Activated T-cell treated with anti-CD3 and anti-CD28 coated beads for 1 hour (primary cell): ENCODE results near the gene CPED1.
"Not testable (repeated sequence)": the region's sequence is repeated elsewhere in the genome, so short reads cannot be mapped to it uniquely, and the experiment has no call there.

ENCODE experiments used
- DNase-seq: peaks from one replicate; pipeline ENCODE4 v3.0.0-alpha.2; 2020; ENCODE audit warnings: low read depth

CPED1 gene

DNA sequence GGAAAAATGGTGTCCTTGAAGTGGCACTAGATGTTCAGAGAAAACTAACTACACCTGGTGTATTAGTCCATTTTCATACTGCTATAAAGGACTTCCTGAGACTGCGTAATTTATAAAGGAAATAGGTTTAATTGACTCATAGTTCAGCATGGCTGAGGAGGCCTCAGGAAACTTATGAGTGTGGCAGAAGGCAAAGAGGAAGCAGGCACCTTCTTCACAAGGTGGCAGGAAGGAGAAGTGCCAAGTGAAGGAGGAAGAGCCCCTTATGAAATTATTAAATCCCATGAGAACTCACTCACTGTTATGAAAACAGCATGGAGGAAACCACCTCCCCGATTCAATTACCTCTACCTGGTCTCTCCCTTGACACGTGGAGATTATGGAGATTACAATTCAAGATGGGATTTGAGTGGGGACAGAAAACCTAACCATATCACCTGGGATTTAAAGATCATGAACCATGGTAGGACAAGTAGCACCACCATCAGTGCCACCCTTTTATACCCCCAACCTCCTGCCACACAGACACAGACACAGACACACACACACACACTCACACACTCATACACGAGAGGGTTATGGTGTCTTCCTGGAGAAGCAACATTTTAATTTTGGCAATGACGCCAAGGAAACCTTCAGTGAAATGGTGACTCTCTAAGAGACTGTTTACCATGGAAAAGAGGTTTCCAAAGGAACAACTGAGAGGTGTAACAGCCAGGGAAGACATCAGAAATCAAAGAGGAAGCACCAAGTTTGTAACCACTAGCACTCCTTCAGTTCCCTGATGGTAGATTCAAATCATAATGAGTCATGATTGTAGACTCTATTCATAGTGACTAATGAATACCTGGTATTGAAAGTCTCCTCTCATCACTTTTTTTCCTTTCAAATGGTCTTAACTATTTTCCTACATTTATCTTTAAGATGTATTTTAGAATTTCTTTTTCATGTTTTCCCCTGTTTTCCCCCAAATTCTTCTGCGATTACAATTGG is 298.5 kb downstream of the CPED1 start:
- DNase-seq, result no peak

DNA sequence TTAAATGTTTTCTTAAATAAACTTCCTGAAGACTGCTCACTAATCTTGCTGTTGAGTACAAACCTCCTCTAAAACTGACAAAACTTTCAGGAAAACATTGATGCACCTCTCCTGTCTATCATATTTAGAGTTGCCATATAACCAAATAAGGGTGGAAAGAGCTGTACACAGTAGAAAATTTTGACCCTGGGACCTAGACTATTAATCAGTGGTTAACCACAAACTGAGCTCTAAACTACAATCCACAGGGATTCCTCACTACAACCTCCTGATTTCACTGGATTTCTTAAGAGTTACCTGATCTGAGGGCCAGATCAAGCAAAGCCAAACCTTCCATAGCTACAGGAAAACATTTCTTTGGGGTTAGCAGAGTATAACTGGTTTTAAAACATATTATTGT is 300.4 kb downstream of the CPED1 start:
- DNase-seq, result no peak

DNA sequence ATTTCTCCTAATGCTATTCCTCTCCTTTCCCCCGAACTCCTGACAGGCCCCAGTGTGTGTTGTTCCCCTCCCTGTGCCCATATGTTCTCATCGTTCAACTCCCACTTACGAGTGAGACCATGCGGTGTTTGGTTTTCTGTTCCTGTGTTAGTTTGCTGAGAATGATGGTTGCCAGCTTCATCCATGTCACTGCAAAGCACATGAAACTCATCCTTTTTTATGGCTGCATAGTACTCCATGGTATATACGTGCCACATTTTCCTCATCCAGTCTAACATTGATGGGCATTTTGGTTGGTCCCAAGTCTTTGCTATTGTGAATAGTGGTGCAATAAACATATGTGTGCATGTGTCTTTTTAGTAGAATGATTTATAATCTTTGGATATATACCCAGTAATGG is 301.4 kb downstream of the CPED1 start:
- not testable (repeated sequence) for DNase-seq

DNA sequence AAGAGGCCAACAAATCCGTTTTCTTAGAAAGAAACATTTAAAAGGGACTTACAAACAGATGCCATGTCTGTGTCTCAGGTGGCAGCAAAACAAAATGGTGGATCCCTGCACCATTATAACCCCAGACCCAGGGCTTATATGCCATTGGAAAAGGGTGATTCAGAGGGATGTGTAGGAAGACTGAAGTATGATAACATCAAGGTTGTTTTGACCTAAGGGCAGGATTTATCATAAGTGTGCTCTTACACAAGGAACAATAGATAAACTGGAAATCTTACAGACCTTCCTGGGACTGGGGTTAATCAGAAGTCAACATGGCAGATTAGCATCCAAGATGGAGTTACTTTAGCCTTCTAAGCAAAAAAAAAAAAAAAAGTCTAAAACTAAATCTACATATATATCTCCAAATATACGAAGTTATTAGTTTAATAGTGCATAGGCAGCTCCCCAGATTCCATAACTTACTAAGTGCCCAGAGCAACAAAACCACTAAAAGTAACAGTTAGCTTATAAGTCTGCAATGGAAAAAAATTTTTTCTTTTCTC is 306.0 kb downstream of the CPED1 start:
- no peak for DNase-seq

DNA sequence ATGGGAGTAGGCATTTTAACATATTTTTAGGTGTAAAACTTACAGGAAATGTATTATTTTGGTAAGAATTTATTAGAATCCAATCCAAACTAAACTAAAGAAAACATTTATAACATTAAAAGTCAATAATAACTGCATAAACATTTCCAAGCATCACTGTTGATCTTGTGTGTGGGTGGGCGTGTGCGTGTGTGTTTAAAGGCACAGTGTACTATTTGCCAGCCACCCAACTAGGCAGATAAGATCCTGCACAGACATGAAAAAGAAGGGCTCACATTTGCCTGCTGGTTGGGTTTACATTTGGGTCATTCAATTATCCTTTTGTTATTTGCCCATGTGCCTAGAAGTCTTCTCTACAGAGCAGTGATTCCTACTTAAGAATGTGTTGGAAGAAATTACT is 309.3 kb downstream of the CPED1 start:
- no peak for DNase-seq

DNA sequence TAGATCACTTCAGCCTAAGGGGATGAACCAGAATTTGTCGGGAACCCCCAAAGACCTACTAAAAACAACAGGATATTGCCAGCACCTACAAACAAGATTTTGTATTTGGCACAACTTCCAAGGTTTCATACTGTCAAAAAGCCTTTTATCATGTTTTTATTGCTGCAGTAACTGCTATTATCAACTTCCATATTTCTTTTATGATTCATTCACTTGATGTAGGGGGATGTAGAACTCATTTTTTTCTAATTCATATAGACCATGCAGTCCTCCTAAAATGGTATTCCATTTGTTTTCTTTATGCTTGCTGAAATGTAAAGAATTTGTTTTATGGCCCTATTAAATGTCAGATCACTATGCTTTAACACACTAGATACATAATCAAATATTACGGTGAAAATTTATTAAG is 310.3 kb downstream of the CPED1 start:
- DNase-seq, result no peak

DNA sequence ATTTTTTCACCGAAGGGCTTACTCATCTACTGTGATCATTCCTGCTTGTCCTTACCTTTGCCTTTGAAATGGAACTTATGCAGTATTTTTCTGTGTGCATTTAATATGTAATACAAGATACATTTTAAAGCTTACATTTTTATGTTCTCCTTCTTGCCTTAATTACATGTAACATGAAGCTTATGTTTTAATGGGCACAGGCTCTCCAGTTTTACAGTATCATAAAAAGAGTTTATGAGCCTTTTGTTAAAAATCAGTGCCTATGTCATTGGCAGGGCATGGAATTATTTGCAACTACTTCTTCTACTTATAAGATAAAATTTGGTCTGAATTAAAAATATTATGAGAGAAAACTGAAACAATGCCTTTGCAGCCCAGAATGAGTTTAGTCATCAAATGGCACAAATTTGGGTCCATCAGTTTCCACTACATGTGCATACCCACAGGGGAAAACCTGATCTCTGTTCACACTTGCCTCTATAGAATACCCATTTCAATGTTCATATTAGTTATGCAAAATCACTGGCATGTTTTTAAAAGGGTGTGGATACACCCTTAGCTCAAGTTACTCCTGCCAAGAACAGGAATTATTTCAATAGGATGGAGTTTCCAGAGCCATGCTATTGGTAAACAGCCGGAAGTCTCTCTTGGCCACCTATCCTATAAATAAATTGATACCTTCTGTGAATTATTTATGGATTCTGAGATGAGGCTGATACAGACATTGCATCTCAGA is 312.3 kb downstream of the CPED1 start:
- no peak for DNase-seq

DNA sequence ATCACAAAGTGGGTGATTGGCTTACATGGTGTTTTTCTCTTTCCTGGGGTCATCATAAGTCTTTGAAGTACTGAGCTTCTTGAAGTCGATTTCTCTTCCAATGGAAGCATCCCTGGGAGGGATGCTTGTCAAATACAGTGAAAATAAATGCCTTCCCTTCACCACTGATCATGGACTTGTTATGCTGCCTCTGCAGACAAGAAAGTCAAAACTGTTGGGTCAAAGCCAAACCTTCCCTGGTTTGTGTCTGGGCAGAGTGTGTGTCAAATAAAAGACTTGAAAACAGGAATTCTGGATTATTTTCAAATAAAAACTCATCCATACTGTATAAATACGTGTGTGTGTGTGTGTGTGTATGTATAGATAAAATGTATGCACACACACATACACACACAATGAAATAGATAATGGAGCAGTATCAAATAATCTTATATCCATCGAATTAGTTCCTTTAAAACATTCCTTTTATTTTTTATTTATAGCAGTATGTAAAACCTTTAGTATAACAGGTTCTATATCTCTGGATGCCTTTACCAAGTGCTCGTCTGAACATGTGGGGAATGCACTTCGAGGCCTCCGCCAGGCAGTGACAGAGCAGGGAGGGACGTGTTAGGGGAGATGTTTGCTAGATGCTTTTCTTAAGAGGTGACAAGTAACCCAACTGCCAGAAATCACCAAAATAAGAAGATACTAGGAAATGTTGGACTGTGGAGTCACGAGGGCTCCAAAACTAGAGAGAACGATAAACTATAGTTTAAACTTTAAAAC is 313.1 kb downstream of the CPED1 start:
- DNase-seq, result no peak

DNA sequence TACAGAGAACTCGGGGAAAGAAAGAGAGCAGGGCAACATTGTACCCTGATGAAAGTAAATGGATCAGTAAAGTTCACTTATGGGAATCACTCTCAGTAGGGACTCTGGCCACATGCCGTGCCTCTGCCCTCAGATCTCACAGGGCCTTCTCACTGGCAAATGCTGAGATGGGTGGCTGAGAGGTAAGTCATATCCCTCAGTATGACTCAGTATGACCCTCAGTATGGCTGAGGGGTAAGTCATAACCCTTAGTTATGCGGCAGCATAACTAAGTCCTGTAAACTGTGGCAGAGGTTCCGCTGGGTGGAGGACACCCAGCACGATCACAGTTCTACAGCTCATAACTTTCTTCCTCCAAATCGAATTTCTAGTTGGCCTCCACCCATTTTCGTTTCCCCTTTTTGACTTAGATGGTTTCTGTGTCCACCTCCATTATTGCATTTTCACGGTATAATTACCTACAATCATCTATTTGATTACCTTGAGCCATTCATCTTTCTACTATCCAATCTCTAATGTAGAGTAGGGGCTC is 313.8 kb downstream of the CPED1 start:
- no peak for DNase-seq

DNA sequence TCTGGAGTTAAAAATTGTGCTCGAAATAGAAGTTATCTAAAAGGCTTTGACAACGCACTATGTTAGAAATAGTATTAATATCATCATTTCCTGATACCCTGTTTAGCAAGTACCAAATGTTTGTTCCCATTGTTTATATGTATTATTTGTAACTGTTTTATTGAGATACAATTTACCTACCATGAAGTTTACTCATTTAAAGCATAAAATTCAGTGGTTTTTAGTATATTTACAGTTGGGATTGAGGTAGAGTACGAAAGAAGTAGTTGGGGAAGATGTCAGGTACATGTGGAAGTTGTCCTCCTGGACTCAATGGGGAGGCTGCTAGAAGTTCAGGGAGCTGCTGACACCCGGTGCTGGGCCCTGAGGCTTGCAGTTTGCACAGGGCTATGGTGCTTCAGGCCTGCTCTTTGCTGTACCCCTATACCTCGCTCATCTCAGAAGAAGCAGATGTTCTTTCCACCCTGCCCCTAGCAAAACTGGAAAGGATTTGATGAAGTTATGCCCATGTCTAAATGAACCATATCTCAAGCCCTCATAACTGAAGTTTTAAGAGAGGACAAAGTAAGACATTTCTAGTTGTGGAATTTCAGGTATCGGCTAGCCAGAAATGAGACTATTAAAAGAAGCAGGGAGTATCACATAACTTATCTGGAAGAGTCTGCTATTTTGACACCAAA is 315.1 kb downstream of the CPED1 start:
- DNase-seq, result no peak

DNA sequence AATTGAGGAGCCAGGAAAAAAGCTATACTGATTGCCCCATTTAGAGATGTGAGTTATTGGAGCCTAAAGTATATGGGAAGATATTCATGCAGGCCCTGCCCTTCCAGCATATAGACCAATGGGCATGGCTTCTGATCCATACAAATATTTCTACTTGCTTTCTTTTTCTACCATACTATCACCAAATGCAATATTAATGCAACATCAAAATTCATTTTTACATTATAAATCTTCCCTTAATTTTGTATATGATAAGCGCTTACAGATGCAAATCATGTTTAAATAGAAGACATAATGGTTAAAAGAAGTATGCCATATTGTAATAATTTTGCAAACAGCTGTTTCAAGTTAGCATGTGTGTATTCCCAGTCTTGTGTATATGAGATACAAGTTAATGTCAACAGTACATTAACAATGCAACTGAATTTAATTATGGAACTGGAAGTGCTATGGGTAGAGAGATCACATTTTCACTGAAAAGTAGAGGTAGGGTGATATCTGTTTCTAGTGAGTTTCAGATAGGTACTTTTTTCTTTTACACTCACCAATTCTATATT is 315.7 kb downstream of the CPED1 start:
- DNase-seq, result no peak

DNA sequence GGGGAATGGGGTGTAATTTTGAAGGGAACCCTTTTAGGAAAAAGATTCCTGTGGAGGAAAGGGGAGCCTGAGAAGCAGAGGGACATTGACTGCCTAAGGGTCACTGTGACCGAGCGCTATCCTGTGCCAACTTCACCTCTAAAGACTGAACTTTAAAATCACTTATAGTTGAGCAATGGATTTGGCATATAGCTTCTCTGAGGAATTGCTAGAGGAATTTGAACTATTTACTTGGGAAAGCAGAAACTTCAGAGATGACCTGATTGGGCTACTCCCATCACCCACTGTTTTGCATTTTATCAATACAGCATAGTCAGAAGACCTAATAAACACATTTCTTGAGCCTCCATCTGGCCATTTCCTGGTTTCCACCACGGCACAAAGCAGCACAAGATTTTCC is 316.6 kb downstream of the CPED1 start:
- no peak for DNase-seq

DNA sequence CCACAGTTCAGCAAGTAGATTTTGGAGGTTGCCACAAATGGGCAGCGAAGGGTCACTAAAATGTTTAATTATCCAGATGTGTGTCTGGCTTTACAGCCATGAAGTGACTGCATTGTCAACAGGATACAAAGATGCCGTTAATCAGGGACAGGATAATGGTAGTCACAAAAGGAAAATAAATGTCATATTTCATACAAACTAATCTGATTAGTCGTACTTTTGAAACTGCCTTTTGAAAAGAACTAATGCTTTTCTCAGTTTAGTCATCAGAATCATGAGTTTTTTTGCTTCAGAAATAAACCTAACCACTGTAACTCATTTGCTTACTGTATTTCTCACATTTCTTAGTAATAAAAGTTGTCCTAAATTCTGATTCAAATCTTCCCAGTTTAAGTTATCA is 318.1 kb downstream of the CPED1 start:
- DNase-seq, result no peak

DNA sequence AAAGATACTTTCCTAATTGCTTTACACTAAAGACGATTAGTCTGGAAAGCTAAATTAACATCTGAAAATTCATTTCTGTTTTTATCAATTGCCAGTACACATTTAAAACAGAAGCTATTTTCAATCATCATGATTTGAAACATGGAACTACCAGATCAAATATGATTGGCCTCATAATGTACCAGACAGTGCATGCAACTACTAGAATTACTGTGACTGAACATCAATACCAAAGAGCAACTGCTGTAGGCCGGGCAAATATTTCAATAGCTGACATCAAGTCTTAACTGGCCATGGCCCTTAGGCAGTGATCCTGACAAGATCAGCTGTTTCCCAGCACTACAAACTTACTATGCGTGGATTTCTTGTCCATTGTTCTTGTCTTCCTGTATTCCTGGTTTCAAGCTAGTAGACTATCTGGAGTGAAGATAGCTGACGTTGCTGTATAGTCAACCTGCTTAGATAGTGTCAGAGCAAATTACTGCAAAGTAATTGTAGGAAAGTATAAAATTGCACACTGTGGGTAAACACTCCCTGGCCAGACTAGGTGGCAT is 318.6 kb downstream of the CPED1 start:
- DNase-seq, result no peak

DNA sequence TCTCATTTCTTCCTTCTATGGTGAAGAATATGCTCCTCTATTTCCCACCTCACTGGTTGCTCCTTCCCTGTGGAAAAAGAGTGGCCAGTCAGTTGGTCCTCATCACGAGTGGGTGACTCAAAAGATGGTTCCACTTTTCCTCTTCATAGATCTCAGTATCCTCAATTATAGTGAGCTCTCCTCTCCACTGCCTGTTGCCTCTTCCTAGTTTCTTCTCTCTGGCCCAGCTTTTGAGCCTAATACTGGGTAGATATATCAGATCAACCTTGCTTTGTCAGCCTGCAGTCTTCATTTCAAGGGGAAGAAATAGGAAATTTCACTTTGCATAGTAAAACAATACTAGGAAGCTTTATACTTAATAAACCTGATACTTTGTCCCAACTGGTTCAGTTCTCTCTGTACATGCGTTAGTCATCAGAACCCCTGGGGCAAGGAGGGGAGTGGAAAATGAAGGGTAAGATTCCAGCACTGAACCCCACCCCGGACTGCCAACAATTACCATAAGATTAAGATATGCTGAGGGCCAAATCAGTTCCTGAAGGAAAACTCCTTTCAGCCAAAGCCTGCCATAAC is 324.8 kb downstream of the CPED1 start:
- no peak for DNase-seq

DNA sequence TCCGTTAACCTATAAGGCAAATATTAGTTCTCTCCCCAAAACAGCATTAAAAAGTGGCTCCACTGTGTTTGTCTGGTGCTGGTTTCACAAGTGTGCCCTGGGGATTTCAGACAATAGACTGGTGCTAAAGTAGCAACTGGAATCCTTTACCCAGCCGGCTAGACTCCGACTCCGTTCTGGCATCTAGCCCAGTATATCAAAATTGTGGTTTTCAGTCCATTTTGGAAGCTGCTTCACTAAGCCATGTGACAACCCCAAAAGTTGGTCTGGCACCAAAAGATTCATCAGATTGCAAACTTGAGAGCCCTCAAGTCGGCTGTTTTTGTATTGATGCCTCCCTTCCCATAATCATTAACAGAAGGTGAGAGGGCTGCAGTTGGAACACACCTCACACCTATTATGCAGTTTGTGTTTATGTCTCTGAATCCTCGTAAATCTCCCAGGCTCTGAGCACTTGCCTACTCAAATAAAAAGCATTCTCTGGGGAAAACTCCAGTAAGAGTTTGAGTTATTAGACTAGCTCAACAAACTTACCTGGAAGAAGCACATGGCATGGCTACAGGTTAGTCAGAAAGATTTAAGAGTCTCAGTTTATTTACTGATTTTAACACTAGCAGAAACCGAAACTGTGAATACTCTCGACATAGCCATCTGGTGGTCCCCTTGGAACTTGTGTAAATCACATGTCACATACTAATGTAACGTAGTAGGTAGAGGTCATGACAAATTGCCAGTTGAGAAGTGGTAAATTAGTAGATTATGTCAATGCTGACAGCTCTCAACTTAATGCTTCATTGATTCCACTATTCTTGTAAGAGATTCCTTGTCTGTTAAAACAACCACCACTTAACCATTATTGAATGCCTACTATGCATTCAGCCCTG is 325.5 kb downstream of the CPED1 start:
- no peak for DNase-seq

DNA sequence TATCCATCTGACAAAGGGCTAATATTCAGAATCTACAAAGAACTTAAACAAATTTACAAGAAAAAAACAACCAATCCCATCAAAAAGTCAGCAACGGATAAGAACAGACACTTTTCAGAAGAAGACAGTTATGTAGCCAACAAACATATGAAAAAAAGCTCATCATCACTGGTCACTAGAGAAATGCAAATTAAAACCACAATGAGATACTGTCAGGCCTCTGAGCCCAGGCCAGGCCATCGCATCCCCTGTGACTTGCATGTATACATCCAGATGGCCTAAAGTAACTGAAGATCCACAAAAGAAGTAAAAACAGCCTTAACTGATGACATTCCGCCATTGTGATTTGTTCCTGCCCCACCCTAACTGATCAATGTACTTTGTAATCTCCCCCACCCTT is 326.7 kb downstream of the CPED1 start:
- not testable (repeated sequence) for DNase-seq

DNA sequence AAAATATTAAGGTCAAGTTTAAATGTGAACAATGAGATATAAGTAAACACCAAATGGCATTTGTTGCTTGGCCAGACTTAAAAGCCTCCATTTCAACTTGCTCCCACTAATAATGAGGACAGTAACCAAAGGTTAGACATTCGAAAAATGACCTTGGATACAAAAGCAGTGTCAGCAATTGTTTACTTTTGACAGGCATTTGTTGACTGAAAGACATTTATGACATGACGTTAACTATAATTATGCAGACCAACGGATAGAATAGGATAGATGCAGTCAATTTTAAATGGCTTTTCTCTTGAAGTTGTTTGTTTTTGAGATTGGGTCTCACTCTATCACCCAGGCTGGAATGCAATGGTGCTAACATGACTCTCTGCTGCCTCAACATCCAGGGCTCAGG is 333.9 kb downstream of the CPED1 start:
- no peak for DNase-seq
